GM12892 (cell line): Measurements from ENCODE around the gene NTN1.

Experiments used
- POLR2A ChIP-seq: IDR thresholded peaks from 2 replicates; pipeline ENCODE4 v1.6.1; 2011; ENCODE audit warnings: low read depth, low read length, control low read depth
- POLR2AphosphoS5 ChIP-seq: IDR thresholded peaks from 2 replicates; pipeline ENCODE4 v1.6.1; 2011; ENCODE audit warnings: low read depth, low read length, control low read depth
- TAF1 ChIP-seq: IDR thresholded peaks from 2 replicates; pipeline ENCODE4 v1.6.1; 2011; ENCODE audit warnings: low read depth, mild to moderate bottlenecking, control low read depth, low read length, borderline replicate concordance

DNA sequence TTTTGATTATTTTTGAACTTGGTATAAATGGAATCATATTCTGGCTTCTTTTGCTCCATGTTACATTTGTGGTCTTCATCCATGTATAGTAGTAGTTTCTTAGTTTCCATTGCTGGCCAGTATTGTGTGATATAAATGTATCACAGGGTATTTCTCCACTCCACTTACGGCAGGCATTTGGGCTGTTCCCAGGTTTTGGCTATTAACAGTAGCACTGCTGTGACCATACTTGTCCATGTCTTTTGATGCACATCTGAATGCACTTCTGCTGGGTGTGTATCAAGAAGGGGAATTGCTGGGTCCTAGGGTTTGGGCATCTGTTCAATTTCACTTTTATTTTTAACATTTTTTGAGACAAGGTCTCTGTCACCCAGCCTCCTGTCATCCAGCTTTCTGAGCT lies 13.9 kb downstream of the NTN1 start:
- no peak for TF ChIP-seq POLR2A
- TF ChIP-seq POLR2AphosphoS5 = no peak
- TF ChIP-seq TAF1 = no peak
